Suppressor macrophage treated with lipopolysaccharide for 4 hours (primary cell): ENCODE data around the gene ATP2B3.
"Not testable (repeated sequence)": the region's sequence is repeated elsewhere in the genome, so short reads cannot be mapped to it uniquely, and the experiment has no call there.

Experiments used
- DNase-seq: peaks from one replicate; pipeline ENCODE4 v3.0.0-alpha.2; 2020

ATP2B3 gene

DNA sequence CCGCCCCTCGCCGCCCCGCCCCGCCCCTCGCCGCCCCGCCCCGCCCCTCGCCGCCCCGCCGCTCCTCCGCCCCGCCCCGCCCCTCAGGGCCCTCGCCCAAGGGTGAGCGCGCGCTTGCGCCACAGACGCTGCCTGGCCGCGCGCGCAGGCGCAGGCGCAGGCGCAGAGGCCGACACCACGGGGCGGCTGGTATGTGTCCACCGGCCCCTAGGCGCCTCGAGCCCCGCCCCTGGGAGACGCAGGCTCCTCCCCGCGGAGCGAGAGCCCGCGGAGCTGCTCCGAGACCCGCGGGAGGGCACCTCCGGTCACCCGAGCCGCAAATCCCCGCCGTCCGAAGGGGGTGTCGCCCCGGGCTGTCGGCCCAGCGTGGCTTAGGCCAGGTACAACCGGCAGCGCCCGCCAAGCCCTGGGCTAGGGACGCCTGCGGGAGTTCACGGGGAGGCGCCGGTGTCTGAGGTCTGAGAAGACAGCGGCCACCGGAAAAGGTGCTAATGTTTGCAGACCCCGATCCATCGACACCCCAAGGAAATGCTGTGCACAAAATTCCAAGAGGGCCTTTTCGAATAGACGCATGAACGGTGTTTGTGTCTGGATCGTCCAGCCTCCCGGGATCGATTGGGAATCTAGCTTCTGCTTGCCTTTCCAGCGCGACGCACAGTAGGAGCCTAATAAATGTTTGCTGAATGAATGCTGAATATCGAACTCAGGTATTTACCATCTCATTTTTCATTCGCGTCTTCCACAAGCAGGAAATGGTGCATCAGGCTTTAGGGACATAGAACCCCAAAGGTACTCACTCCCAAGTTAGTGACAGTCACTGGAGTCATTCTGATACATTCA lies 82.0 kb downstream of the ATP2B3 start:
- peak; percentile 93 for DNase-seq

DNA sequence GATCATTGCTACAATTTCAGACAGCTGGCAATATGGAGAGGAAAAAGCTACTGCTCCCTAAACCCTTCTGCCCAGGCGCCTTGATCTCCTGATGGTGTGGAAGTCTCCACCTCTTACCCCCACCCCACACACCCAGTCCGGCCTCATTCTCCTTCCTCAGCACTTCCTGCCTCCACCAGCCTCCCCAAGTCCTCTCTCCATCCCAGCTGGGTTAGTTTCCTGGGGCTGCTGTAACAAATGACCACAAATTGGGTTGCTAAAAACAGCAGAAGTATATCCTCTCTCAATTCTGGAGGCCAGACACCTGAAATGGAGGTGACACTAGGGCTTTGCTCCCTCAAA lies 82.6 kb downstream of the ATP2B3 start:
- DNase-seq: no peak

DNA sequence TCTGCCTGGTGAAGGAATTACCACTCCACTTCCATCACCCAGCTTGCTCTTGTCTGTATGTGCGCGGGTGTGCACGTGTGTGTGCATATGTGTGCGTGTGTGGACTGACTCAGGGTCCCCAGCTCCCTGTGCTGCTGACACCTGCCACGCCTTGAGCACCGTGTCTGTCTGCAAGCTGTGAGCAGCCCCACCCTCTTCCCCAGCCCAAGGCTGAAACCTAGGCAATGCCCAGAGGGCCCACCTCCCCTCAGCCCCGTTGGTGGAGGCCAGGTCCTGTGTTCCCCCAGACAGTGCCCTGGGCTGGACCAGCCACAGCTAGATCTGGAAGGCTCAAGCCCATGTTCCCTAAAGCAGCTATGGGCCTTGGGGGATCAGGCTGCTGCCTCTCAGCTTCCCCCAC lies 83.5 kb downstream of the ATP2B3 start:
- DNase-seq: no peak

DNA sequence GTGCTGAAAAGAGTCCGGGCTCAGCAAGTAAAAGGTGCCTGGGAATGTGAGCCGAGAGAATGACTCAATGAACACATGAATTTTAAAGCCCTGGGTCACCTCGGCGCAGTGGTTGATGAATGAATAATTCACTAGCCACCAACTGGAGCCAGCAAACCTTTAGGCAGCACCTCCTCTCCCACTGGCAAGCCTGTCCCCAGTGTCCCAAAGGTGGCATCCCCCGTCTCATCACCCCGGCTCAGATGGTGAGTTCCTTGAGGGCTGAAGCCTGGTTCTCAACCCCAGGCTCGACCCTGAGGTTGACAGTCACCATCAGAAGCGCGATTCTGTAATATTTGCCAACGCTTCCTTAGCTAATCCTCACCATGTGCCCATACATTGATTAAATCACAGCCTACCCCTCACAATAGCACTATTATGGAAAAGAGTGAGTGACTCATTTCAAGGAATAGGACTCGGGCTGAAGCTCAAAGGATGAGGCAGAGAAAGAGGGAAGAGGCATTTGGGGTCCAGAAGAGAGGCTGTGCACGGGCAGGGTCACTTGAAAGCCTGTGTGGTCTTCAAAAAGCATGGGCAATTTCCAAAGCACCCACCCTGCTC lies 84.2 kb downstream of the ATP2B3 start:
- no peak for DNase-seq

DNA sequence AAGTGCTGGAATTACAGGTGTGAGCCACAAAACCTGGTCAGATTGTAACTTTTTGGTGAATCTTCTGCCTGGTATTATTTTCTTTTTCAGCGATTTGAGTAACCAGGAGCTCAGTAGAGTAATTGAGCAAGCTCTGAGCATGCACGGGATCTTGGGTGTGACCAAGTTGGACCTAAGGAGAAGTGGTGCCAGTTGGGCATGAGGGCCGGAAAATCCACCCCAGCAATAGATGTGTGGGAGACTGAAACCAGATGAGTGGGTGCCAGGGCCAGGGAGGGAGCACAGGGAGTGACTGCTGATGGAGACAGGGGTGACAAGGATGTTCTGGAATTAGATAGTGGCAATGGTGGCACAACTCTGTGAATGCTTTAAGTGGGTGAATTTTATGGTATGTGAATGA lies 85.2 kb downstream of the ATP2B3 start:
- DNase-seq: peak; percentile 27

DNA sequence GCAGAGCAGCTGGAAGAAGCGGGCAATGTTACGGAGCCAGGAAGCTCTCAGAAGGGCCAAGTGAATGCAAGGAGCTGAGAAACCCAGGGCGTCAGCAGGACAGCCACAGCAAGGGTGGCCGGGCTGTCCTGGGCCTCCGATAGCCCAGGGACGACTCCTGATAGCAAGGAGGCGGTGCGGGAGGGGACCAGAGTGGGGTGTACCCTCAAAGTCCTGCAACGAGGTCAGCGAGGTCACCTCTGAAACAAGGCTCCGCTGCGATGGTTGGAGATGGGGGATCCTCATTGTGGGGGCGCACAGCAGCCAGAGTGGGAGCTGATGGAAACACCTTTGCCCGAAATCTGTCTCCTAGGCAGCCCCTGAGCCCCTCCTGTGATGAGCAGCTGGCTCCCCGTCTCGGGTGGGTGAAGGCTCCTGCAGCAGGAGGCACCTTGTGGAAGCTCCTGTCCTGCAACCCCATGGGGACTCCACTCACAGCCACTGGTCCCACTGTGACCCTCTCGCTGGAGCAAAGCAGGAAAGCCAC lies 85.8 kb downstream of the ATP2B3 start:
- DNase-seq: no peak

DNA sequence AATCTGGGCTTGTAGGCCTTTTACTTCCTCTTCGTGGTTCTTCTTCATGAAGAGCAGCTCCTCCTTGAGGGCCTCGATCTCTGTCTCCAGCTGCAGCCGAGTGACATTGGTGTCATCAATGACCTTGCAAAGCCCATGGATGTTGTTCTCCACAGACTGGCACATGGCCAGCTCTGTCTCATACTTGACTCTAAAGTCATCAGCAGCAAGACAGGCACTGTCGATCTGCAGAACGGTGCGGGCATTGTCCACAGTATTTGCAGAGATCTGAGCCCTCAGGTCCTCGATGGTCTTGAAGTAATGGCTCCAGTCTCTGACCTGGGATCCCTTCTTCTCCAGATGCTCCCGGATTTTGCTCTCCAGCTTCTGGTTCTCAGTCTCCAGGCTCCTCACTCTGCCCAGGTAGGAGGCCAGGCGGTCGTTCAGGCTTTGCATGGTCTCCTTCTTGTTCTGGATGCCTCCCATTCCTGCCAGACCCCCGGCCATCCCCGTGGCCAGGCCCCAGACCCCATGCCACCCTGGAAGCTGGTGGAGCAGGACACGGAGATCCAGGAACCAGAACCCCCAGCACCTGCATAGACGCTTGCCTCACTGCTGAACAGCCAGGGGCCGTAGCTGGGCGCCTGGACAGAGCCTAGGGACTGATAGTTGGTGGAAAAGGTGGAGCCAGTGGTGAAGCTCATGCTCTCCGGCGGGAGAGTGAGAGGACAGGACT lies 87.4 kb downstream of the ATP2B3 start:
- not testable (repeated sequence) for DNase-seq

DNA sequence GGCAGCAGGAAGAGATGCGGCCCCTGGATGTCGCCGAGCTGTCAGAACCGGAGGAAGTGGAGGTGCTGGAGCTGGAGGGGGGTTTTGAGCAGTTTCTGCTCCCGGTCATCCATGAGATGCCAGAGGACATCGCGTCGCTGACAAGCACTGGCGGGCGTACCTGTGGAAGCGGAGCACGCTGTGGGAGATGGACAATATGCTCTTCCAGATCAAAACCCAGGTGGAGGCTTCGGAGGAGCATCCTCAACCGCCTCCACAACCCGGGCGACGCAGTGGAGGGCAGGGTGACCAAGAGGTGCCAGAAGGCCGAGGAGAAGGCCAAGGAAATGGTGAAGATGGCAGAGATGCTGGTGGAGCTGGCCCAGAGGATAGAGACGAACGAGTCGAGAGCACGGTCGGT lies 89.1 kb downstream of the ATP2B3 start:
- no peak for DNase-seq

DNA sequence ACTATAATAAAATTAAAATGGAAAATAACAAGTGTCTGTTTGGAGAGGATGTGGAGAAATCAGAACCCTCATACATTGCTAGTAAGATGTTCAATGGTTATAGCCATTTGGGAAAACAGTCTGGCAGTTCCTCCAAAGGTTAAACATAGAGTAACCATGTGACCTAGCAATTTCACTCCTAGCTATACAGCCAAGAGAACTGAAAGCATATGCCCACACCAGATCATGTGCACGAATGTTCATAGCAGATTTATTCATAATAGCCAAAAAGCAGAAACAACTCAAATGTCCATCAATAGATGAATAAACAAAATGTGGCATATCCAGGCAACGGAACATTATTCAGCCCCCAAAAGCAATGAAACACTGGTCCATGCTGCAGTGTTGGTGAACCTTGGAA lies 90.9 kb downstream of the ATP2B3 start:
- DNase-seq: peak; percentile 78

DNA sequence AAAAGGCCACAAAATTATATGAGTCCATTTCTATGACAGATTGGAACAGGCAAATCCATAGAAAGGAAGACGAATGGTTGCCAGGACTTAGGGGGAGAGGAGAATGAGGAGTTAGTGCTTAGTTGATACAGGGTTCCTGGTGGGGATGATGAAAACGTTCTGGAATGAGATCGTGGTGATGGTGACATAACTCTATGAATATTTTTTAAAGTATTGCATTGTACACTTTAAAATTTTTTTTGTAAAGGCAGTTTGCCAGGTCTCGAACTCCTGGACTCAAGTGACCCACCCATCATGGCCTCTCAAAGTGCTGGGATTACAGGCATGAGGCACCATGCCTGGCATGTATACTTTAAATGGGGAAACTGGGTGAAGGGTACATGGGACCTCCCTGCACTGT lies 91.4 kb downstream of the ATP2B3 start:
- DNase-seq: no peak

DNA sequence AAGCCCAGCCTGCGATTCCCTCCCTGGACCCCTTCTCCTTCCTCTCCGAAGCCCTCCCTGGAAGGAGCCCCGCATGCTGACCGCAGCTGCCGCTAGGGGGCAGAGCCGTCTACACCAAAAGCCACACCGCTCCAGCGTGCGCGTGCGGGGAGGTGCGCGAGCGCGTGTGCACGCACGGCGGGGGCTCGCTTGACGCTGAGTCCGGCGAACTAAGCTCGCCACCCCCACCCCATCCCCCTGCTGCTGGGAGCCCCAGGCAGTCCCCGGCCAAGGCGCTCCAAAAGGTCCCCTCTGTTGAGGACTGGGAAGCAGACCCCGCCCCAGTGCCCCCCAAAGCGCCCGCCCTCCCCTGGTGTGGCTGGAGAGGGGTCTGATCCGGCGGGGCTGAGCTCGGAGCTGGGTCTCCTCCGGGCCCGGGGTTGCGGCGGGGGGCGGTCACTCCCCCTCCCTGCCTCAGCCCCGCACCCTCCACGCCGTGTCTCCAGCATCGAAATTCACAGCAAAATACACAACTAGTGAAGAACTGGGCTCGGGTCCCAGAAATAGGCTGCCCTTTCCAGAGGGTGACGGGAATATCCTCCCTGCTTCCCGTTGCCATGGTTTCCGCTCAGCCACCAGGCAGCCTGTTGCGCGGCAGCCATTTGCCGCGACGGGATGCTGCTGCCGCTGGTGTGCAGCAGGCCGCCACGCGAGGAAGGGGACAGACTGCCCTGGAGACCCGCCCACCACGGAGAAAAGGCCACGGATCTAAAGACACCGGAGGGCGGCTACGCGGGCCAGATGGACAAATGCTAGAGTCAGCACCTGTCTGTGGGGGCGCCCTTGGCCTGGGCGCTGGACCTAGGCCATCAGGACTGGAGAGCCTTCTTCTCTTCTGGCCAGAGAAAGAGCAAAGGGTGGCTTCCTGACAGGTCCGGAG lies 92.7 kb downstream of the ATP2B3 start:
- DNase-seq: peak; percentile 51

DNA sequence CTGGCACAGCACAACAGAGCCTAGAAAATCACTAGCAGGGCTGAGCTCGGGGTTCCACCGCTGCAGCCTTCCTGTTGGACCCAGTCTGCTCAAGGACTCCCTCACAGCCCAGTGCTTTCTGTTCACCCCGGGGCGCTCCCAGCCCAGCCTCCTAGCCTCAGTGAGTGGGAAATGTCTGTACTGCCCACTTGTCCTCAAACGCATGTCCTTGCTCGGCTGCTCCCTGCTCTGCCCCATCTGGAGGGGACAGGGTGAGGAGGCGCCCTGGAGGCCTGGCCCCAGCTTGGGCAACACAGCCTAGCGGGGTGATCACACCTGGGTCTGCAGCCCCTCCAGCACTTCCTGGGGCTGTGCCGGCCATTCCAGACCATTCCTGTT lies 93.4 kb downstream of the ATP2B3 start:
- DNase-seq: no peak

DNA sequence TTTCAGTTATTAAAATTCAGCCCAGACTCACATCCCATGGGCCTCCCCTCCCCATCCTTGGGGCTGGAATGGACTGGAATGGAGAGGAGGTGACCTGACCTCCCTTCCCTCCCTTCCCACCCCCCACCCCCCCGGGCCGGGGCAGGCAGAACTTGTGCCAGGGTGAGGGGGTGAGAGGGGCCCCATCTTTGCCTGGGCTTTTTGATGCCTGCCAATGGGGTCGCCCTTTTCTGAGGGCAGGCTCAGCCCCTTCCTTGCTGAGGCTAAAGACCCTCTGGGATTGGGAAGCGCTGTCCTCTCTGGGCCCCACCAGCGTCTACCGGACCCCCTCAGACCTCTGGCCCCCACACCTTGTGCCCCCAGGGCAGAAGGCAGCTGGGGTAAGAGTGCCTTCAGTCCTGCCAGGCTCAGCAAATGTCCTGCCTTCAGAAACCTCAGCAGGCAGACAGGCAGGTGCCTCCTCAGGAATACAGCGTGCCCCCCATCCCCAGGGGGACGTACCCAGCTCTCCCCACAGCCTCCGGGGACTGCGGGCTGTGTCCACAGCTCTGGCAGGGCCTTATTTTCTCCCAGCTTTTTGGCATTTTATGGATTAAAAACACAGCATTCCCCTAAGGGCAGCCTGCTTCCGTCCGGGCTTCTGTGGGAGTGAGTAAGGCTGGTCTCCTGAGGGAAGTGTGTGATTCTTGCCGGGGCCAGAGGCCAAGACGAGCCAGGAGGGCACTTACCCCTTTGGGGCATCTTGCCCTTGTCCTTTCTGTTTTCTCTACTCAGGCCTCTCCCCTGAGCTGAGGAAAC lies 94.1 kb downstream of the ATP2B3 start:
- no peak for DNase-seq

DNA sequence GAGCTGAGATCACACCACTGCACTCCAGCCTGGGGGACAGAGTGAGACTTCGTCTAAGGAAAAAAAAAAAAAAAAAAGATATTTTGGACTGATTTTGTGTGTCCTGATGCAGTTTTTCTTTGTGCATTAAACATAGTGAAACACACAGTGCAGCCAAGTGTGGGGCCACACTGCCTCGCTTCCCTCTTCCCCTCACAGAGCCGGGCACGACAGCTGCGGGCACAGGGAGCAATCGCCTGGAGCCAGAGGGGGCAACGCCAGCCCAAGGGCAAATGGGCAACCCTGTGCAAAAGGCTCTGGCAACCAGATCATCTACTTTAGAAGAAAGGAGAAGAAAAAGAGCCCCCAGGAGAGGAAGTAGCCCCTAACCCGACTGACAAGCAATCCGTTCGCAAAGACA lies 95.0 kb downstream of the ATP2B3 start:
- no peak for DNase-seq

DNA sequence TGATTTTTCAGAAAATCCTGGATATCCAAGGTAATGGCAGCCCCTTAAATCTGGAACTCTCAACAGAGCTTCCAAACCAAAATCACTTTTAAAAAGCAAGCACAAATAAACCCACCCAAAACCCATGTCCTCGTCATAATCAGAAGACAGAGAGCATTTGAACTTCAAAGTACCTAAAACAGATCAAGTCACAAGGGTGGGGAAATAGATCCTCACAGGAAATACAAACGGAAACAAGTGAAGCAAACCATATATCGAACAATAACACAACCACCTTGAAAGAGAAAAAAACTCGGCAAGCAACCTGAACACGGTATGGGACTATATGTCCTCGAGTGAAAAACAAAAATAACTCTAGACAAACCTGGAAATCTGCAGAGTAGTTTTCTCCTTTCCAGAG lies 97.4 kb downstream of the ATP2B3 start:
- no peak for DNase-seq

DNA sequence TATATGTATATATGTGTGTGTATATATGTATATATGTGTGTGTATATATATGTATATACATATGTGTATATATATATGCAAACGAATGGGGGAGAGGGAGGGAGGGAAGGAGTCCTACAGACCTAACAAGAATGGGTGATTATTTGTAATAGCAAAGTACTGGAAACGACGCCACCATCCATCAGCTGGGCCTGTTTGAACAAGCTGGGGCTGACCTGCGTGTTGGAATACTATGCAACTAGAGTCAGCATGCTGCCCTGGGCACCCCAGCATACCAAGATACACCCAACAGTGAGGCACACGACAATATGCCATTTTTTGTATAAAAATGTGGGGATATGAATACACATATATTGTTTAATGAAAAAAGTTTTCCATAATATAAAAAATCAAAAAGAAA lies 103.1 kb downstream of the ATP2B3 start:
- no peak for DNase-seq

DNA sequence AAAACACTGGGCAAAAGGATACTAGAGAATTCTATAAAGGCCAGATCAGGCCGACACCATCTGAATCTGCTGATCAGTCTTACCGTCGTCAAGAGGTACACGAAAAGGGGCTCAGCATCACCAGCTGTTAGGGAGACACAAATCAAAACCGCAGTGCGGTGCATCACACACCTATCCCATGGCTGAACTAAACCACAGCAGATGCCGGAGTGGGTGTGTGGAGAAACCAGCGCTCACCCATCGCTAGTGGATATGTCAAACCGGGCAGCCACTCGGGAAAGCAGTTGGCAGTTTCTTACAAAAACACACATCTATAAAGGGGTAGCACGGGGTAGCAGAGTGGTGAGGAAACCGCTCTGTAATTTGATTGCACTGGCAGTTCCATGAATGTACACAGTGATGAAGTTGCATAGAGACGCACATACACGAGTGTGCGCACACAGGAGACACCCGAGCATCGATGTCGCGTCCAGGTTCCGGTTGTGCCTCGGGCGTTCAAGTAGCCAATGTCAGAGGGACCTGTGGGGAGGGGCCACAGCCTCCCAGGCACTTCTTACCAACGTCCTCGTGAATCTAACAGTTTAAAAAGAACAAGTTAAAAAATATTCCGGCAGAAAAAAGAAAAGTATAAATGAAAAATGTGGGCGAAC lies 104.6 kb downstream of the ATP2B3 start:
- DNase-seq: no peak

DNA sequence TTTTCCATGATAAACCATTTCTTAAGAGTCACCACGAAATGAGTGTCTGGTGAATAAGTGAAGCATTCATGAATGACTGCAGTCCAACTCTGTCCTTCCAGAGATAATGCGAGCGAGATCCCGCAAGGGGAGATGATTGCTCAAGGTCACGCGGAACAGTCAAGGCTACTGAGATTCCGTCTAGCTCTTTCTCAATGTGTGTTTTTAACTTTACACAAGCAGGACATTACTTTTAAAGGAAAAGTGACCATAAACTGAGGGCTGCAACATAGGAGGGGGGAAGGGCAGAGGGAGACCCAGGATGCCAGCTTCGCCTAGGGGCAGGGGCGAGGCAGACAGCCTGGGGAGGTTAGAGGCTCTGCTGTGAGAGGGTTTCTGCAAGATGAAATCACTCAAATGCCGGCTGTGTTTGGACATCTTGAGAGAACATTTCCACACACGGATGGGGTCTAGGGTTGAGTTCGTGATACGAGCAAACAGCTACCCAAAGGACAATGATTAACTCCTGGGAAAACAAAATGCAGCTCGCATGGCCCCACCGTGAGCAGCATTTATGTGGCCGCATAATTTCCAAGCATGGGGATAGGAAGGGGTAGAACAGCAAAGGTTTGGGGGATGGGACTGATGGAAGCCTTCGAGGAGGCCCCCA lies 105.3 kb downstream of the ATP2B3 start:
- DNase-seq: no peak

DNA sequence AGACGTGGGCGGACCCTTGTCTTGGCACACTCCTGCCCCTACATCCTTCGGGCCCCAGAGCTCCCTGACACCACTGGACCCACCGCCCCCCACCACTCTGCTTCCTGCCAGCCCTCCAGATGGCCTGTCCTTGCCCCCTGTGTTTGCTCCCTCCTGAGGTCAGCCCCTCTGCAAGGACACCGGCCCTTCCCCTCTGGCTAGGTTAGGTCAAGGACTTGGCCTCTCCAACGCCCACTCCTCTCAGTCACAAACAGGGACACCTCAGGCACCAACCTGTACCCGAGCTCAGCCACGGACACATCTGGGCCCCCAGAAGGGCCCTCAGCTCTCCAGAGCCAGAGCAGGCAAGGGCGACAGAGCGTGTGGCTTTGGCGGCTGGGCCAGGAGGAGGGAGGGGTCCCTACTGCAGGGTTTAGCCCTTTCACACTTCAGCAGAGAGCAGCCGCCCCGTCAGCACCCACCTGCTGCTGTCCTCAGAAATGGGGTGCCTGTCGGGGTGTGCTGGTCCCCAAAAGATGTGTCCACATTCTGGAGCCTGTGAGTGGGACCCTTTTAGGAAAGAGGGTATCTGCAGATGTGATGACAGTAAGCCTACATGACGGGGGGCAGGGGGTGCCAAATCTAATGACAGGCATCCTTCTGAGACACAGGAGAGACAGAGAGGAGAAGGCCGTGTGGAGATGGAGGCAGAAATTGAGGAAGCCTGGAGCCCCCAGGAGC lies 106.0 kb downstream of the ATP2B3 start:
- DNase-seq: no peak
